ENCODE data around the gene ICA1L.

GRCh38 chr2:202758604-202759003, 113.0 kb downstream of the ICA1L start:
- TF ChIP-seq CTCF (IDR thresholded peaks at IDR 0.05) (no peak), POLR2A (IDR thresholded peaks at IDR 0.05) (no peak), POLR2AphosphoS5 (IDR thresholded peaks at IDR 0.05) (no peak)

Data from prostate gland (tissue), 2 donors.